AG10803 (cell line): Measurements from ENCODE around the gene TNS3.
"Not testable (repeated sequence)": the region's sequence is repeated elsewhere in the genome, so short reads cannot be mapped to it uniquely, and the experiment has no call there.

ENCODE experiments used
- DNase-seq: peaks from one replicate; pipeline ENCODE4 v3.0.0; 2010; ENCODE audit warnings: low read depth
- H3K4me3 ChIP-seq: 2 replicates; pipeline ENCODE4 v1.5.1; 2011; ENCODE audit warnings: mild to moderate bottlenecking, low read length, control low read depth
- TF ChIP-seq, protein P1 (sequence below): conservative IDR thresholded peaks from 2 replicates; pipeline ENCODE4 v1.5.1; 2011; ENCODE audit warnings: mild to moderate bottlenecking, low read length, control low read depth, inconsistent platforms

TNS3 gene

DNA sequence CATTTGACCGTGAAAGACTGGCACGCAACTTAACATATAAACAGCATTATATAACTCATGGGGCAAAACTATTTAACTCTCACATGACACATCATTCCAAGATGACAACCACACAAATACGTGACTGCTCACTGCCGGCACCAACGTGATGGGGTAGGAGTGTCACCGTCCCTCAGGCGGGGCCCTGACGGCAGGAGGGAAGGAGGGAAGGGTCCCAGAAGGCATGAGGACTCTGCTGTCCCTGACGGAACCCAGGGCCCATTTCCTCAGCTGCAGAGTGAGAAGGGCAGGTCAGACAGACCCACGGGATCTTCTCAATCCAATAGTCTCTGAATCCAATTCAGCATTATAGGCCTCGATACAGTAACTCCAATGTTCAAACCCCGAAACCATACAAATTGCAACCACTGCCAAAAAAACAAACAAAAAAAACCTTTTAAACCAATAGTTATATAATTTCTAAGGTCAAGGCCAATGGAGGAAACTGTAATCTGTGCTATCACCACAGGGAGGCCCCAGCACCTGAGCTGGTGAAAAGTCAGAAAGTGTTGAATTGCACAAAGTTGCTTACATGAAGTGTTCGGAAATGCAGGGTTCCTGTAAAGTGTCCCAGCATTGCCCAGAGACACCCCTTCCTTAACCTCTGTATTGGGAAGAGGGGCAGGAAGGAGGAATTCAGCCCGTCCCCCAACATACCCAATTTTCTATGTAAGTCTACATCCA is 137.4 kb downstream of the TNS3 start:
- DNase-seq, result peak; percentile 44
- H3K4me3 ChIP-seq, result no peak overlapping the region
- TF ChIP-seq, protein P1, sequence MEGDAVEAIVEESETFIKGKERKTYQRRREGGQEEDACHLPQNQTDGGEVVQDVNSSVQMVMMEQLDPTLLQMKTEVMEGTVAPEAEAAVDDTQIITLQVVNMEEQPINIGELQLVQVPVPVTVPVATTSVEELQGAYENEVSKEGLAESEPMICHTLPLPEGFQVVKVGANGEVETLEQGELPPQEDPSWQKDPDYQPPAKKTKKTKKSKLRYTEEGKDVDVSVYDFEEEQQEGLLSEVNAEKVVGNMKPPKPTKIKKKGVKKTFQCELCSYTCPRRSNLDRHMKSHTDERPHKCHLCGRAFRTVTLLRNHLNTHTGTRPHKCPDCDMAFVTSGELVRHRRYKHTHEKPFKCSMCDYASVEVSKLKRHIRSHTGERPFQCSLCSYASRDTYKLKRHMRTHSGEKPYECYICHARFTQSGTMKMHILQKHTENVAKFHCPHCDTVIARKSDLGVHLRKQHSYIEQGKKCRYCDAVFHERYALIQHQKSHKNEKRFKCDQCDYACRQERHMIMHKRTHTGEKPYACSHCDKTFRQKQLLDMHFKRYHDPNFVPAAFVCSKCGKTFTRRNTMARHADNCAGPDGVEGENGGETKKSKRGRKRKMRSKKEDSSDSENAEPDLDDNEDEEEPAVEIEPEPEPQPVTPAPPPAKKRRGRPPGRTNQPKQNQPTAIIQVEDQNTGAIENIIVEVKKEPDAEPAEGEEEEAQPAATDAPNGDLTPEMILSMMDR, result peak; percentile 71

DNA sequence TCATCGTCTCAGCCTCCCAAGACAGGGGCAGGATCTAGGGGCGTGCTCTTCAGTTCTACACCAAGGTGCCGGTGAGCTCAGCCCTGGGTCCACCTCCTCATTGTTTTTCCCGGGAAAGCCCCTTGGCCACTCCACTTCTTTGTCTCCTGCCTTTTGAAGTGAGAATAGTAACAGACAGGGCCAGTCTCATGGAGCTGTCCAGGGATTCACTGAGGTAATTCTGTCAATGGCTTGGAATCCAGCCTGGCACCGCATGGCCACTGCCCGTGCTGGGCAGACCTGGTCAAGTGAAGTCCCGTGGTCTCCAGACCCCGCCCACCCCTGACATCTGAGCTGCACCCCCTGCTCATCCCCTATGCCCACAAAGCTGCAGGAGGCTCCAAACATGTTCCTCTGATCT is 138.9 kb downstream of the TNS3 start:
- TF ChIP-seq, protein P1, result no peak
- no peak for DNase-seq
- no peak overlapping the region for H3K4me3 ChIP-seq

DNA sequence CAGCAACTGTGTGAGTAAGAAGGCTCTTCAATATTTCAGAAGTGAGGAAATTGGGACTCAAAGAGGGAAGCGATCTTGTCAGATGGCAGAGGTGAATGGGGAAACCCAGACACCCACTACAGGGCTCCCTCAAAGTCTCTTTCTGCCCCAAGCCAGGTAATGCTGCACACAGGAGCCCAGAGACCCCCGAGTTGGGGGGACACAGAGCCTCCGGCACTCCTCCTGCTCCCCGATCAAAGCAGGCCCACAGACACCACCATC is 139.4 kb downstream of the TNS3 start:
- TF ChIP-seq, protein P1, result no peak
- no peak for DNase-seq
- H3K4me3 ChIP-seq, result no peak overlapping the region

DNA sequence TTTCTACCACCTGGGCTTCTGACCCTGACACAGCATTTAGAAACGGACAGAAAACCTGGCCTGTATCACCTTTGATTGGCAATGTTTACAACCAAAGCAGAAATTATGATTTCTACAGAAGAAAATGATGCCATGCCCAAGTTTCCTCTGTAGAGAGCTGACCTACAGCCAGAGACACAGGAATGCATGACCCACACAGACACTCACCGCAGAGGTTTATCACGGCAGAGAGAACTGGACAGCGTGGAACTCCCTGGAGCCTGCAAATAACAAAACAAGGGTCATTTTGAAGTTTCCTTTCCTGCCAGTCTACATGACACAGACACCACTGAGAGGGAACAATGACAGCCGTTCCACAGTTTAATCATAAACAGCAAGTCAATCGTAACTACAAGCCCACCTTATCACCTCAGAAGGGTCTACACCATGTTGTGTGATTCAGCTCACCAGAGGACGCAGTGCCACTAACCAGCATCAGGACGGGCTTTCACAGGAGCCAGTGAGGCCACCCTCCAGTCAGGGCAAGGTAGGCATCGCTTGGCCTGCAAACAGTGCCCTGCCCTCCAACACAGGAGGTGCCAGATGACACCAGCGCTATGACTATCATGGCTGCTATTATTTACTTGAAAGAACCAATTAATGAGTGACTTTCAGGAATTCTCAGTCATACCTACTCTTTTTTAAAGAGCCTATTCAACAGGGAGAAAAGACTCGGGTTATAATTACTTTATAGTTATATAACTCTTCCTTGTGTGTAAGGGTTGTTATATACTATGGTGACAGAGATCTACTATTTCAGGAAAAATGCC is 139.9 kb downstream of the TNS3 start:
- peak; percentile 32 for DNase-seq
- H3K4me3 ChIP-seq, result no peak overlapping the region
- TF ChIP-seq, protein P1, result no peak

DNA sequence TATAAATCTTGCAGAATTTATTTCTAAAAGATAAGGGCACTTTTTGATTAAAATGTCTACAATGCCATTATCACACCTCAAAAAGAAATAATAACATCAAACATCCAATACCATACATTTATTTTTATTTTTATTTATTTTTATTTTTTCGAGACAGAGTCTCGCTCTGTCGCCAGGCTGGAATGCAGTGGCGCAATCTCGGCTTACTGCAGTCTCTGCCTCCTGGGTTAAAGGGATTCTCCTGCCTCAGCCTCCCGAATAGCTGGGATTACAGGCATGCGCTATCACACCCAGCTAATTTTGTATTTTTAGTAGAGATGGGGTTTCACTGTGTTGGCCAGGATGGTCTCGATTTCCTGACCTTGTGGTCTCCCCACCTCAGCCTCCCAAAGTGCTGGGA is 140.9 kb downstream of the TNS3 start:
- DNase-seq, result not testable (repeated sequence)

DNA sequence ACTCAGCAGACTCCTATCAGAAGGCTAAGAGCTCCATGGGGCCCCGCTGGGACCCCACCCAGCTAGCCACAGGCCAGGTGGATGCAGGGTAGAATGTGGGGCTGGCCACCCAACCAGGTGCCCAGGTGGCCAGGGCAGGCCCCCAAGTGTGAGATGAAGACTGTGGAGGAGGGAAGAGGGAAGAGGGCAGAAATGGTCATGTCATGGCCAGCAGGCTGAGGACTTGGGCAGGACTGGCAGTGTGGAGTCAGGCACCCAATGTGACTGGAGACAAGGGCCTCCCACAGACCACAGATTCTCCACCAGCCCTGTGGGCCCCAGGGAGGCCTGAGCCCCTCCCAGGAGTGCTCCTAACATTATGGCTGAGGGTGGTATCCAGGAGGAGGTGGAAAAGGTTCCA is 141.6 kb downstream of the TNS3 start:
- no peak for DNase-seq
- TF ChIP-seq, protein P1, result no peak
- no peak overlapping the region for H3K4me3 ChIP-seq

More for the DNA sequence above, 140.9 kb downstream of the TNS3 start:
- H3K4me3 ChIP-seq, result not testable (repeated sequence)

DNA sequence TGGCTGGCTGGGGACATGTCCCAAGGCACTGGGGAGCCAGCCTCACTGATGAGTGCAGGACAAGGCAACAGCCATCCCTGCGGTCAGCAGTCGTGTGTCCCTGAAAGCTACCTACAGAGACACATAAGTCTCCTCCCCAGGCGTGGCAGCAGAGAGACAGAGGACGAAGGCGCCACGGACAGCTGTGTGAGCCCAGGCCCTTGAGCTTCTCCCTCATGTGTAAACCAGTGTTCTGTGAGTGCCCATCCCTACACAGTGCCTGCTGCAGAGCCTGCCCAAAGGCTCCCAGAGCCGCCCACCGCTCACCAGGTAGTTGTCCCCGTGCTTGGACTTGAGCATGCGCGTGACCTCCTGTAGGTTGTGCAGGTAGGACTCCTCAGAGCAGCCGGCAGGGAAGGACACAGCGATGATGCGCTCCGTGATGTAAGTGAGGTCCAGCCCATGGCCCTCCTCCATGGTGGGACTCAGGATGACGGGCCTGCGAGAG is 142.7 kb downstream of the TNS3 start:
- no peak overlapping the region for H3K4me3 ChIP-seq
- DNase-seq, result no peak
- TF ChIP-seq, protein P1, result no peak
